Skeletal muscle satellite cell (primary cell): ENCODE data around the gene CTPS2. TPM values are rescaled to one million over a fixed set of nuclear protein-coding genes. Genes with fewer than 3 reads are reported as not detected.
A peak's percentile ranks its signal among the peaks of the same experiment; 100 is the strongest.
"Not testable (repeated sequence)": the region's sequence is repeated elsewhere in the genome, so short reads cannot be mapped to it uniquely, and the experiment has no call there.

Experiments
- H3K27me3 ChIP-seq: 2 replicates; pipeline ENCODE4 v1.7.0; 2013; ENCODE audit warnings: low read length; ENCODE audit not compliant: control insufficient read depth, insufficient read depth
- H3K36me3 ChIP-seq: 2 replicates; pipeline ENCODE4 v1.7.0; 2013; ENCODE audit warnings: mild to moderate bottlenecking, control low read depth, low read length; ENCODE audit not compliant: insufficient read depth
- H3K4me1 ChIP-seq: 2 replicates; pipeline ENCODE4 v1.7.0; 2013; ENCODE audit warnings: low read length; ENCODE audit not compliant: control insufficient read depth, insufficient read depth
- H3K4me2 ChIP-seq: 2 replicates; pipeline ENCODE4 v1.7.0; 2013; ENCODE audit warnings: mild to moderate bottlenecking, low read length
- H3K4me3 ChIP-seq: 2 replicates; pipeline ENCODE4 v1.7.0; 2013; ENCODE audit warnings: low read length
- H3K9ac ChIP-seq: 2 replicates; pipeline ENCODE4 v1.7.0; 2013; ENCODE audit warnings: mild to moderate bottlenecking, low read depth, low read length, moderate library complexity
- H3K9me3 ChIP-seq: replicated peaks from 2 replicates; pipeline ENCODE4 v1.7.0; 2013; ENCODE audit warnings: mild to moderate bottlenecking, control low read depth, low read length
- total RNA-seq: library from RNA; depleted of rRNA; stranded (reverse); fragments of >200 nt; gene quantifications from 2 replicates; pipeline ENCODE4 v1.2.3, GENCODE V29; 2012; rRNA removed

Gene CTPS2
- total RNA-seq, result 6.6 and 7.6 TPM in 2 replicates

GRCh38 chrX:16712548-16713155 is at the start of gene CTPS2:
Gene CTPS2 (minus strand): TSS chrX:16712669. CDS start chrX:16702902, 9,767 bp downstream.
- H3K36me3 ChIP-seq, result no peaks in the 10 kb centered on the region
- H3K9ac ChIP-seq, result peak within 1 kb of the TSS; percentile 85
- no peaks in the 10 kb centered on the region for H3K4me1 ChIP-seq
- H3K4me3 ChIP-seq, result peak within 1 kb of the TSS; percentile 82
- H3K9me3 ChIP-seq, result no peaks in the 10 kb centered on the region
- H3K27me3 ChIP-seq, result peaks cover 5% of the 10 kb centered on the region
- H3K4me2 ChIP-seq, result peak within 1 kb of the TSS; percentile 94

GRCh38 chrX:16761500-16761899 is 49.0 kb upstream of the CTPS2 start:
- H3K4me3 ChIP-seq, H3K27me3 ChIP-seq, H3K9me3 ChIP-seq, H3K9ac ChIP-seq, H3K4me1 ChIP-seq, H3K4me2 ChIP-seq: not testable (repeated sequence)
- peaks cover 19% of the 10 kb centered on the region for H3K36me3 ChIP-seq

GRCh38 chrX:16756724-16757123 is 44.3 kb upstream of the CTPS2 start:
- Histone ChIP-seq H3K4me3 (no peak overlapping the region), H3K9me3 (no peaks in the 10 kb centered on the region), H3K36me3 (peaks cover 41% of the 10 kb centered on the region), H3K4me1 (no peaks in the 10 kb centered on the region), H3K4me2 (no peak overlapping the region), H3K27me3 (no peaks in the 10 kb centered on the region), H3K9ac (no peak overlapping the region)

- no peaks in the 10 kb centered on the region for H3K4me1 ChIP-seq
- no peaks in the 10 kb centered on the region for H3K9me3 ChIP-seq
- H3K4me2 ChIP-seq, result no peak overlapping the region
- H3K9ac ChIP-seq, result no peak overlapping the region
- H3K4me3 ChIP-seq, result no peak overlapping the region
- peaks cover 39% of the 10 kb centered on the region for H3K36me3 ChIP-seq
- H3K27me3 ChIP-seq, result no peaks in the 10 kb centered on the region
These were observed 41.5 kb upstream of the CTPS2 start for GRCh38 chrX:16754019-16754418.

- Histone ChIP-seq H3K27me3 (no peaks in the 10 kb centered on the region), H3K4me2 (no peak overlapping the region), H3K4me1 (no peaks in the 10 kb centered on the region), H3K36me3 (peaks cover 41% of the 10 kb centered on the region), H3K9ac (no peak overlapping the region), H3K4me3 (no peak overlapping the region), H3K9me3 (no peaks in the 10 kb centered on the region)
These were observed 37.7 kb upstream of the CTPS2 start for GRCh38 chrX:16750136-16750535.

- peaks cover 48% of the 10 kb centered on the region for H3K36me3 ChIP-seq
- no peaks in the 10 kb centered on the region for H3K27me3 ChIP-seq
- no peak overlapping the region for H3K9ac ChIP-seq
- peaks cover 8% of the 10 kb centered on the region for H3K4me1 ChIP-seq
- no peak overlapping the region for H3K4me3 ChIP-seq
- H3K4me2 ChIP-seq, result no peak overlapping the region
- no peaks in the 10 kb centered on the region for H3K9me3 ChIP-seq
These were observed 36.0 kb upstream of the CTPS2 start for GRCh38 chrX:16748425-16748824.

- Histone ChIP-seq H3K4me2 (no peak overlapping the region), H3K36me3 (peaks cover 49% of the 10 kb centered on the region), H3K4me3 (no peak overlapping the region), H3K9me3 (no peaks in the 10 kb centered on the region), H3K27me3 (no peaks in the 10 kb centered on the region), H3K4me1 (peaks cover 8% of the 10 kb centered on the region), H3K9ac (no peak overlapping the region)
These were observed 33.2 kb upstream of the CTPS2 start for GRCh38 chrX:16745659-16746058.

GRCh38 chrX:16745102-16745501 is 32.6 kb upstream of the CTPS2 start:
- Histone ChIP-seq H3K4me2 (no peak overlapping the region), H3K36me3 (peaks cover 43% of the 10 kb centered on the region), H3K4me3 (no peak overlapping the region), H3K27me3 (no peaks in the 10 kb centered on the region), H3K9ac (no peak overlapping the region), H3K9me3 (no peaks in the 10 kb centered on the region), H3K4me1 (peaks cover 8% of the 10 kb centered on the region)

- H3K4me3 ChIP-seq, result no peak overlapping the region
- H3K9ac ChIP-seq, result peak overlapping the region; percentile 22
- no peaks in the 10 kb centered on the region for H3K9me3 ChIP-seq
- no peak overlapping the region for H3K4me2 ChIP-seq
- peaks cover 8% of the 10 kb centered on the region for H3K4me1 ChIP-seq
- peaks cover 40% of the 10 kb centered on the region for H3K36me3 ChIP-seq
- no peaks in the 10 kb centered on the region for H3K27me3 ChIP-seq
These were observed 31.3 kb upstream of the CTPS2 start for GRCh38 chrX:16743604-16744325.

- Histone ChIP-seq H3K36me3 (peaks cover 39% of the 10 kb centered on the region), H3K4me2 (no peak overlapping the region), H3K4me1 (peaks cover 8% of the 10 kb centered on the region), H3K4me3 (no peak overlapping the region), H3K27me3 (no peaks in the 10 kb centered on the region), H3K9me3 (no peaks in the 10 kb centered on the region), H3K9ac (no peak overlapping the region)
These were observed 27.1 kb upstream of the CTPS2 start for GRCh38 chrX:16739574-16739973.

- Histone ChIP-seq H3K4me1 (no peaks in the 10 kb centered on the region), H3K27me3 (no peaks in the 10 kb centered on the region), H3K9ac (no peak overlapping the region), H3K36me3 (peaks cover 24% of the 10 kb centered on the region), H3K4me2 (no peak overlapping the region), H3K9me3 (no peaks in the 10 kb centered on the region), H3K4me3 (no peak overlapping the region)
These were observed 24.6 kb upstream of the CTPS2 start for GRCh38 chrX:16737024-16737423.

GRCh38 chrX:16733013-16733412 is 20.5 kb upstream of the CTPS2 start:
- no peaks in the 10 kb centered on the region for H3K9me3 ChIP-seq
- H3K36me3 ChIP-seq, result peaks cover 27% of the 10 kb centered on the region
- H3K4me1 ChIP-seq, result no peaks in the 10 kb centered on the region
- H3K9ac ChIP-seq, result no peak overlapping the region
- H3K4me3 ChIP-seq, result no peak overlapping the region
- H3K27me3 ChIP-seq, result no peaks in the 10 kb centered on the region
- H3K4me2 ChIP-seq, result no peak overlapping the region
